Activated T-cell treated with anti-CD3 and anti-CD28 coated beads, Interleukin-2, amount 50 U/mL, for 24 hours (primary cell): ENCODE data around the gene FOXL3.
"Not testable (repeated sequence)": the region's sequence is repeated elsewhere in the genome, so short reads cannot be mapped to it uniquely, and the experiment has no call there.

Experiments
- DNase-seq: peaks from one replicate; pipeline ENCODE4 v3.0.0-alpha.2; 2020
- H3K27ac Mint-ChIP-seq: 2 replicates; pipeline ENCODE4 v1.8.0; 2020; ENCODE audit warnings: mild to moderate bottlenecking, mixed read lengths
- H3K27me3 Mint-ChIP-seq: 2 replicates; pipeline ENCODE4 v1.8.0; 2020; ENCODE audit warnings: mixed read lengths
- H3K36me3 Mint-ChIP-seq: 2 replicates; pipeline ENCODE4 v1.8.0; 2020; ENCODE audit warnings: low read depth, mixed read lengths
- H3K4me1 Mint-ChIP-seq: 2 replicates; pipeline ENCODE4 v1.8.0; 2020; ENCODE audit warnings: low read depth, mixed read lengths
- H3K4me3 Mint-ChIP-seq: 2 replicates; pipeline ENCODE4 v1.8.0; 2020; ENCODE audit warnings: mild to moderate bottlenecking, moderate library complexity, mixed read lengths
- H3K9me3 Mint-ChIP-seq: 2 replicates; pipeline ENCODE4 v1.8.0; 2020; ENCODE audit warnings: mixed read lengths

FOXL3 gene

DNA sequence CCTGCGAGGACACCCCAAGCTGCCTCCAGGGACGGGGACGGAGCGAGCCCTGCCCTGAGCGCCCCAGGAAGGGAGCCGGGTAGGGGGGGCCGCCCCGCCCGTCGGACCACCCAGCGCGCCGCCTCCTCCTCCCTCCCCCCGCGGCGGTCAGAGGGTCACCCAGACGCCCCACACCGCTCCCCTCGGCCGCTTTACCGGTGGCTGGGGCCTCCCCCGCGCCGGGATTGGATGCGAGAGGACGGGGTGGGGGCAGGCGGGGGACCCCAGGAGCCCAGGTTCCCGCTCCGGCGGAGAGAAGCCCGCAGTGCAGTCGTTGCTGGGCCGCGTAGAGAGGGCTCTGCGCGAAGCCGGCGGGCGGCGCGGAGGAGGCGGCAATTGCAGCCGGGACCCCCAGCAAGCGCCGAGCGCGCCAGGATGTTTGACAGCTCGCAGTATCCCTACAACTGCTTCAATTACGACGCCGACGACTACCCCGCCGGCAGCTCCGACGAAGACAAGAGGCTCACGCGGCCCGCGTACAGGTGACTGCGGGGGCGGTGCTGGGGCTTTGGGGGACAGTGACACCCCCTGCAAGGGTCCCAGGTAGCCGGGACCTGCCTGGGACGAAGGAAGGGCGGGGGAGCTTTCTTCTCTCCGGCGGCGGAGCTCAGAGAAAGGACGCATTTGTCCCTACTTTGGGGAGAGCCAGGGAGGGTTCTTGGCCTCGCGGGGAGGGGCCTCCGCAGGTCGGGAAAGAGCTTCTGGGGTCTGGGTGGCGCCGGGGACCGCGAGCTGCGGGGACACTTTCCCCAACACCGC, at the start of gene FOXL3:
FOXL3 (plus strand) TSS at position 415 of the 798 bp plus-strand sequence; CDS start at position 415, 0 bp downstream.
- Mint-ChIP-seq H3K9me3 (no peaks in the 10 kb centered on the region), H3K4me3 (no peak within 1 kb of the TSS), H3K27ac (no peak within 1 kb of the TSS), H3K27me3 (peaks cover 70% of the 10 kb centered on the region), H3K4me1 (no peaks in the 10 kb centered on the region), H3K36me3 (no peaks in the 10 kb centered on the region)
- DNase-seq, result no peak

DNA sequence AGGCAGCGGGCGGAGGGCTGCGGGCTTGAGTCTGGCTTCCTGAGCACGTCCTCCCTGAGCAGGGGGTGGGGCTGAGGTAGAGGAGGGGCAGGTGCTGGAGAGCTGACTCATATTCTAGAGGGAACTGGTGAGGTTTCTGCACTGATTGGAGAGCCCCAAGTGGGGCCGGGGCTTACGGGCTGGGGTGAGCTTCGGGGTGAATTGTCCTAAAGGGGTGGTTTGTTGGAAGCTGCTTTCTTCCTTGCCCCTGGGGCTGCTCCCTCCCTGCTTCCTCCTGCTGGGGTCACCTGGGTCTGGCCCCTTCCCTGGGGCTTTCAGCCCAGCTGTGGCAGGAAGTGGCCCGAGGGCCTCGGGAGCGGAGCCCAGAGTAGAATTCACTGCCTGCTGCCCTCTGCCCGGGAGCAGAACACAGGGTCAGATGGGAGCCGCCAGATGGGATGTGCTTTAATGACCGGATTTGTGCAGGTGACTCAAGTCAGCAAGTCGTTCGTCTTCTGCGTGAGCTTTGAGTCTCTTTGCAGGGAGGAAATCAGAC, 49.0 kb upstream of the FOXL3 start:
- Mint-ChIP-seq H3K9me3 (no peaks in the 10 kb centered on the region), H3K36me3 (no peaks in the 10 kb centered on the region), H3K27ac (no peak overlapping the region), H3K4me3 (no peak overlapping the region), H3K27me3 (peaks cover 4% of the 10 kb centered on the region), H3K4me1 (no peaks in the 10 kb centered on the region)
- no peak for DNase-seq

DNA sequence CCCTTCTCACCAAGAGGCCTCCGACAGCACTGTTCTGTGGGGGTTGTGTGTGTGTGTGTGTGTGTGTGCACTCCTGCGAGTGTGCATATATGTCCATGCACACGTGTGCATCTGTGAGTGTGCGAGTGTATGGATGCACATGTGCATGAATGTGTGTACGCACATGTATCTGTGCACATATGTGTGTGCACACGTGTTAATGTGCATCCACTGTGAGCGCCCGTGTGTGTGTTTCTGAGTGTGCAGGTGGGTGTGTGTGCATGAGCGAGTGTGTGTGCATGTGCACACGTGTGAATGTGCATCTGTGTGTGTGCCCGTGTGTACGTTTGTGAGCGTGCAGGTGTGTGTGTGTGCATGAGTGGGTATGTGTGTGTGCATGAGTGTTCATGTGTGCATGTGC, 48.5 kb upstream of the FOXL3 start:
- Mint-ChIP-seq H3K27me3 (peaks cover 4% of the 10 kb centered on the region), H3K4me3 (no peak overlapping the region), H3K36me3 (no peaks in the 10 kb centered on the region), H3K9me3 (no peaks in the 10 kb centered on the region), H3K27ac (no peak overlapping the region), H3K4me1 (no peaks in the 10 kb centered on the region)
- DNase-seq, result no peak

DNA sequence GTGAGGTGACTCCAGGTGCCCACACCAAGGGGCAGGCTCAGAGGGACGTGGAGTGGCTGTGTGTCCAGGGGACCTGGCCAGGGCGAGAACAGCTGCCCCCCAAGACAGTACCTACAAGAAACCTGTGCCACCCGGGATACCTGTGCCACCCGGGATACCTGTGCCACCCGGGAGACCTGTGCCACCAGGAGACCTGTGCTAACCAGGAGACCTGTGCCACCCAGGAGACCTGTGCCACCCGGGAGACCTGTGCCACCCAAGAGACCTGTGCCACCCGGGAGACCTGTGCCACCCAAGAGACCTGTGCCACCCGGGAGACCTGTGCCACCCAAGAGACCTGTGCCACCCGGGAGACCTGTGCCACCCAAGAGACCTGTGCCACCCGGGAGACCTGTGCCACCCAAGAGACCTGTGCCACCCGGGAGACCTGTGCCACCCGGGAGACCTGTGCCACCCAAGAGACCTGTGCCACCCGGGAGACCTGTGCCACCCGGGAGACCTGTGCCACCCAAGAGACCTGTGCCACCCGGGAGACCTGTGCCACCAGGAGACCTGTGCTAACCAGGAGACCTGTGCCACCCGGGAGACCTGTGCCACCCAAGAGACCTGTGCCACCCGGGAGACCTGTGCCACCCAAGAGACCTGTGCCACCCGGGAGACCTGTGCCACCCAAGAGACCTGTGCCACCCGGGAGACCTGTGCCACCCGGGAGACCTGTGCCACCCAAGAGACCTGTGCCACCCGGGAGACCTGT, 47.0 kb upstream of the FOXL3 start:
- H3K9me3 Mint-ChIP-seq, result not testable (repeated sequence)

DNA sequence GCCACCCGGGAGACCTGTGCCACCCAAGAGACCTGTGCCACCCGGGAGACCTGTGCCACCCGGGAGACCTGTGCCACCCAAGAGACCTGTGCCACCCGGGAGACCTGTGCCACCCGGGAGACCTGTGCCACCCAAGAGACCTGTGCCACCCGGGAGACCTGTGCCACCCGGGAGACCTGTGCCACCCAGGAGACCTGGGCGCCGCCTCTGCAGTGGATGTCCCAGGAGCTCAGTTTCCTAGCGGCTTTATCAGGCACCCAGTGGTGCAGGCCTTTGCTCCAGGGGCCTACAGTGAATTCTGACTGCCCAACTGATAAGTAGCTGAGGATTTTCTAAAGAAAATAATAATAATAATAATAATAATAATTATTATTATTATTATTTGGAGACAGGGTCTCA, 46.4 kb upstream of the FOXL3 start:
- H3K4me3 Mint-ChIP-seq, H3K27me3 Mint-ChIP-seq, H3K27ac Mint-ChIP-seq, H3K4me1 Mint-ChIP-seq, H3K36me3 Mint-ChIP-seq, DNase-seq, H3K9me3 Mint-ChIP-seq: not testable (repeated sequence)

More for the DNA sequence above, 47.0 kb upstream of the FOXL3 start:
- not testable (repeated sequence) for H3K4me3 Mint-ChIP-seq, H3K27ac Mint-ChIP-seq, H3K36me3 Mint-ChIP-seq, H3K27me3 Mint-ChIP-seq, H3K4me1 Mint-ChIP-seq, DNase-seq

DNA sequence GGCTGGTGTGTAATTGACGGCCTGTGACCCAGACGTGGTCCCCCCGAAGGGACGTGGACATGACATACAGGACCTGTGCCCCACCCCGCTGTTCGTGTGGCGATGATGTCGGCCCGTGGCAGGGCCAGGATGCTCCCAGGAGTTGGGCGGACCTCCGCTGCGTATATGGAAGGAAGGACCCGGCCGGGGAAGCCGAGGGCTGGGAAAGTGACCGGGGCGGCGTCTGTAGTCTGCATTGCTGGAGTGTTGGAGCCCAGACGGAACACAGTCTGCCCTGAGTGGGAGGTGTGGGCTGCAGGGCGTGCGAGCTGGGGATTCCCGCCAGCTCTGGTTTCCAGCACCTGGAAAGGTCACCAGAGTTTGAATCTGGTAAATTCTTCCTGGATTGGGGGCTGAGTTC, 45.0 kb upstream of the FOXL3 start:
- Mint-ChIP-seq H3K27ac (no peak overlapping the region), H3K27me3 (peaks cover 4% of the 10 kb centered on the region), H3K36me3 (no peaks in the 10 kb centered on the region), H3K4me3 (no peak overlapping the region), H3K9me3 (no peaks in the 10 kb centered on the region), H3K4me1 (no peaks in the 10 kb centered on the region)
- DNase-seq, result no peak

DNA sequence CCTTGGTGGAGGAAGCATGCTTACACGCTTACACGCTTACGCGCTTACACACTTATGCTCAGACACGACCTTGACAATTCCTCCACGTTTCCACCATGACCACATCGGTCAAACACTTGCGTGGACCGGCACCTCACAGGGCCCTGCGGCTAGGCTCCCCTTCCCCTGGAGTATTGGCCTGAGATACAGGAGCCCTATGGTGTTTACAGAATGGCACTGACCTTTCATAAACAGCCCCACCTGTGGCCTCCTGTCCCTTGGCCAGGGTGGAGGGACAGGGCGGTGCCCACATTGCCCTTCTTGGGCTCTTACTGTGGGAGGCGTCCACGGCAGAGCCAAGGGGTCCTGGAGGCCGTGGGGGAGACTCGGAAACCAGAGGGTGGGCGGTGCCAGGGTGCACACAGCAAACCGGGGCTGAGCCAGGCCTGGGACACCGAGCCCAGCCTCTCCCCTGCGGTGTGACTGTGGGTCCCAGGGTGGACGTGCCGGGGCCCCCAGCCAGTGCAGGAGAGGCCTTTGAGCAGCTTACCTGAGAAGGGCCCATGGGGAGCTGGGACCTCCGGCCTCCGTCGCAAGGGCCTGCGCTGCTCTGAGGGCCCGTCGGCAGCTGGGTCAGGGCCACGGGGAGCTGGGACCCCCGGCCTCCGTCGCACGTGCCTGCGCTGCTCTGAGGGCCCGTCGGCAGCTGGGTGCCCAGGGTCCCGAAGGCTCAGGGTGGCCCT, 44.2 kb upstream of the FOXL3 start:
- Mint-ChIP-seq H3K27ac (no peak overlapping the region), H3K36me3 (no peaks in the 10 kb centered on the region), H3K9me3 (no peaks in the 10 kb centered on the region), H3K4me1 (no peaks in the 10 kb centered on the region), H3K27me3 (peaks cover 4% of the 10 kb centered on the region), H3K4me3 (no peak overlapping the region)
- DNase-seq, result no peak

DNA sequence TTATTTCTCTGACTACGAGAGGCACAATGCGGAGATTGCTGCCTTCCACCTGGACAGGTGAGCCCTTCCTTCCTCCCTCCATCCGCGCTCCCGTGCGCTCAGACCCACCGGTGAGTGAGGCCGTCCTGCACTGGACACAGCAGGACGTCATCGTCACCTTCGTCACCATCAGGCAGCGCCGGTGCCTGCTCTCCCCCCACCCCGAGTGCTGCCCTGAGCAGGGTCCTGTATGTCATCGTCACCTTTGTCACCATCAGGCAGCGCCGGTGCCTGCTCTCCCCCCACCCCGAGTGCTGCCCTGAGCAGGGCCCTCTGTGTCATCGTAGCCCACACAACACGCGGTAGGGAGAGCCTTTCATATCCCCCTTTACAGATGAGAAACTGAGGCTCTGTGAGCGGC, 43.5 kb upstream of the FOXL3 start:
- H3K27ac Mint-ChIP-seq, result no peak overlapping the region
- H3K4me3 Mint-ChIP-seq, result no peak overlapping the region
- H3K9me3 Mint-ChIP-seq, result no peaks in the 10 kb centered on the region
- no peaks in the 10 kb centered on the region for H3K4me1 Mint-ChIP-seq
- H3K27me3 Mint-ChIP-seq, result peaks cover 3% of the 10 kb centered on the region
- DNase-seq, result no peak
- H3K36me3 Mint-ChIP-seq, result no peaks in the 10 kb centered on the region

DNA sequence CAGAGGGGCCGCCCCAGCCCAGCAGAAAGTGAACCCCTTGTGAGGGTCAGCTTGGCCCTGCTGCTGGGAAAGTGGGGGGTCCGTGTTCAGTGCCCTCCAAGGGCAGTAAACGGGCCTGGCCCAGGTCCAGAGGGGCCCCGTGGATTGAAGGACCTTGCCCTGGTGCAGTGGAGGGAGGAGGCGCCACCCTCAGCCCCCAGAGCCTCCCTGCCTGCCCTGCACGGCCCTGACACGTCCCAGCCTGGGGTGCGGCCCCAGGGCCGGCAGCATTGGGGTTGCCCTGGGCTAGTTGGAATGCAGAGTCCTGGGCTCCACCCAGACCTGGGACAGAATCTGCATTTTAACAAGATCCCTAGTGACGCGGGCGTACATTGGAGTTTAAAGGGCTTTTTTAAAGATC, 42.8 kb upstream of the FOXL3 start:
- no peaks in the 10 kb centered on the region for H3K9me3 Mint-ChIP-seq
- no peaks in the 10 kb centered on the region for H3K27me3 Mint-ChIP-seq
- no peaks in the 10 kb centered on the region for H3K36me3 Mint-ChIP-seq
- no peak overlapping the region for H3K4me3 Mint-ChIP-seq
- no peaks in the 10 kb centered on the region for H3K4me1 Mint-ChIP-seq
- no peak for DNase-seq
- no peak overlapping the region for H3K27ac Mint-ChIP-seq

DNA sequence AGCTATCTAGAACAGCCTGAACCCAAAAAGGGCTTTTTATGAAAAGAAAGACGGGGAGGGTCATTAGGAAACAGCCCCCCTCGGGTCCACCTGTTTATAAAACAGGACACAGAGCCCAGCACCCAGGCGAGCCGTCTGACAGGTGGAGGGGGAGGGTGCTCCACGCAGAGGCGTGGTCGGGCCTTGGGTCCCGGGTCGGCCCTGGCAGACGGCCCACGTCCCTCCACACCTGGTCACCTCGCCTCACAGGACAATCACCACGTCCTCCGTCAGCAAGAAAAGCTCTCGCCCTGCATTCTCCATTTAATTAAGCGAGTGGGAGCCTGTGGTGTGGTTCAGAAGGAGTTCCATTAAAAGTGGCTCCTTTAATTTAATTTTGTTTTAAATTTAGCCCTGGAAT, 42.3 kb upstream of the FOXL3 start:
- Mint-ChIP-seq H3K36me3 (no peaks in the 10 kb centered on the region), H3K9me3 (no peaks in the 10 kb centered on the region), H3K4me3 (no peak overlapping the region), H3K27ac (no peak overlapping the region), H3K4me1 (no peaks in the 10 kb centered on the region), H3K27me3 (no peaks in the 10 kb centered on the region)
- DNase-seq, result no peak

DNA sequence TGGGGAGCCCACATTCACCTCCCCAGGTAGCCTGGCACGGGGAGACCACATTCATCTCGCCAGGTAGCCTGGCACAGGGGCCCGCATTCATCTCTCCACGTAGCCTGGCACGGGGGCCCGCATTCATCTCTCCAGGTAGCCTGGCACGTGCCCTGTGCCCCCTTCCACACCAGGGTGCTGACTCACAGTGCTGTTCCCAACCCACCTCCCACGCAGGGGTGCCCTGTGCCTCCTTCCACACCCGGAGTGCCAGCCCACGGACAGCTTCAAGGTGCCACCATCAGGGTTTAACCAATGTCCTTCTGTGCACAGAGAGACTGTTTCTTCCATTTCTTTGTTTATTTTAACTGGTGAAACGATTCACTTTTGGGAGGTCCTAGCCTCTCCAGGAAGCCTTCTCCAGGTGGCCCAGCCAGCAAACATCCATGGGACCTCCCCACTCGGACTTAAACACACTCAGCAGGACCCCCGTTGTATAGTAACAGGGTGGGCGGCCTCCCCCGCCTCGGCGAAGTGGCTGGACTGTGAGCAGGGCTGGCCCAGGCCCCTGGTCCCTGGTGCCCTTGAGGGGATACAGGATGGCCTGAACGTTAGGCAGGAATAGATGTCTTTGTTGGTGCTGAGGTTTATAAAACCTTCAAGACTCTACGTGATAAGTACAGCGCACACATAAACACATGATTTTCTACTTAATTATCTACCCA, 41.1 kb upstream of the FOXL3 start:
- Mint-ChIP-seq H3K27ac (no peak overlapping the region), H3K27me3 (no peaks in the 10 kb centered on the region), H3K4me1 (no peaks in the 10 kb centered on the region), H3K36me3 (no peaks in the 10 kb centered on the region), H3K4me3 (no peak overlapping the region), H3K9me3 (no peaks in the 10 kb centered on the region)
- no peak for DNase-seq

DNA sequence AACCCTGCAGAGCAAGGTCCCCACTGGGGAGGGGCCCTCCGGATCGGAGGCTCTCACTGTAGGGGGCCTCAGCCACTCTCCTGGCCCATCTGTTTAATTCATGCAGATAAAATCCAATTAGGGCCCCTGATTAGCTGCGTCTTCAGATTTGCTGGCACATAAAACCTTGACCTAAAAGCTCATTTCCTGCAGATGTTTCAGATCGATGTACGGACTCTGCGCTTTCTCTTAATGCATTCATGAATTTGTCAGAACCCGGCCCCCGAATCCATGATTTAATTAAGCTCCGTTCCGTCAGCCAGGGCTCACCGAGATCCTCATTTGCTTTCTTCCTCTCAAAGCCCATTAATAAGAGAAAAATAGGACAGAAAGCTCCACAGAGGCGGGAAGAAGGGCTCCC, 40.0 kb upstream of the FOXL3 start:
- Mint-ChIP-seq H3K4me3 (no peak overlapping the region), H3K27ac (no peak overlapping the region), H3K36me3 (no peaks in the 10 kb centered on the region), H3K27me3 (no peaks in the 10 kb centered on the region), H3K4me1 (no peaks in the 10 kb centered on the region), H3K9me3 (no peaks in the 10 kb centered on the region)
- DNase-seq, result no peak

DNA sequence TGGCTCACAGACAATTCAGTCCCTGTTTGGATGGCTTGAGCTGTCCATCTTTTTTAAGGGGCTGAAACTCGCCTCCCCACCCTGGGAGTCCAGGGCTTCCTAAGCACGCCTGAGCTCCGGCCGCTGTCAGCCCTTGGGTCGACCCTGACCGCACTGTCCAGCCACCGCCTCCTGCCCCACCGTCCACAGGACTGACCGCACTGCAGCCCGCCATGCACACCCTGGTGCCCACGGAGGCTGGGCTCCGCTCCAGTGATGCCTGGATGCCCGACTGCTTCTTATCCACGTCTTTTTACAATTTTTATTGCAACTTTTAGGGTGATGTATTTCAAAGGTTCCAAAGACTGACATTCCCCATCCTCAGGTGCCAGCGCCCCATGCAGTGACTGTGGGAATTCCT, 39.4 kb upstream of the FOXL3 start:
- no peaks in the 10 kb centered on the region for H3K36me3 Mint-ChIP-seq
- no peaks in the 10 kb centered on the region for H3K27me3 Mint-ChIP-seq

DNA sequence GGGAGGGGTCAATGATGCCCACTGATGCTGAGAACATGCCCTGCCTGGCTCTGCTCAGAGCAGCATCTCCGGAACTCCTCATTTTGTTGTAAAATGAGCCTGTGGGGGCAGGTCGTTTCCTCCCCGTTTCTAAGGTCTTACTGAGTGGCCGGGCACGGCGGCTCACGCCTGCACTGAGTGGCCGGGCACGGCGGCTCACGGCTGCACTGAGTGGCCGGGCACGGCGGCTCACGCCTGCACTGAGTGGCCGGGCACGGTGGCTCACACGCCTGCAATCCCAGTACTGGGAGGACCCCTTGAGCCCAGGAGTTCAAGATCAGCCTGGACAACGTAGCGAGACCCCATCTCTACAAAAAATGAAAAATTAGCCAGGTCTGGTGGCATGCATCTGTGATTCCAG, 39.0 kb upstream of the FOXL3 start:
- Mint-ChIP-seq H3K27ac (no peak overlapping the region), H3K9me3 (no peaks in the 10 kb centered on the region), H3K36me3 (no peaks in the 10 kb centered on the region), H3K27me3 (no peaks in the 10 kb centered on the region), H3K4me1 (no peaks in the 10 kb centered on the region), H3K4me3 (no peak overlapping the region)
- no peak for DNase-seq

More for the DNA sequence above, 39.4 kb upstream of the FOXL3 start:
- Mint-ChIP-seq H3K9me3 (no peaks in the 10 kb centered on the region), H3K27ac (no peak overlapping the region), H3K4me3 (no peak overlapping the region), H3K4me1 (no peaks in the 10 kb centered on the region)
- DNase-seq, result no peak
